ENCODE data around the gene SCGB3A1. TPM values are rescaled to one million over a fixed set of nuclear protein-coding genes. Genes with fewer than 3 reads are reported as not detected.

SCGB3A1 gene, protein sequence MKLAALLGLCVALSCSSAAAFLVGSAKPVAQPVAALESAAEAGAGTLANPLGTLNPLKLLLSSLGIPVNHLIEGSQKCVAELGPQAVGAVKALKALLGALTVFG
- not detected for polyA plus RNA-seq (2013, experiment 1 of 2)
- polyA plus RNA-seq (2013, experiment 2 of 2), result not detected

GRCh38 chr5:180591311-180591887, at the start of gene SCGB3A1:
SCGB3A1 (minus strand) TSS chr5:180591499; CDS start chr5:180591462, 37 bp downstream.
- Histone ChIP-seq H2BK5ac (ENCODE audit: low read length) (no peak within 1 kb of the TSS), H4K5ac (ENCODE audit: low read length) (no peak within 1 kb of the TSS), H3K27ac (ENCODE audit: low read depth, low read length) (no peak within 1 kb of the TSS), H3K79me1 (ENCODE audit: low read length) (no peaks in the 10 kb centered on the region), H3K4me2 (ENCODE audit: low read length) (peak within 1 kb of the TSS; percentile 42), H3K36me3 (ENCODE audit: control insufficient read depth, insufficient read depth, low read length) (no peaks in the 10 kb centered on the region), H3K4ac (ENCODE audit: low read depth, low read length) (no peak within 1 kb of the TSS), H3K27me3 (ENCODE audit: insufficient read depth, low read length, poor library complexity) (peaks cover 22% of the 10 kb centered on the region), H3K23ac (ENCODE audit: low read length) (no peak within 1 kb of the TSS), H3K18ac (ENCODE audit: low read length) (no peak within 1 kb of the TSS), H3K79me2 (ENCODE audit: control insufficient read depth, insufficient read depth, low read length) (no peaks in the 10 kb centered on the region), H4K8ac (ENCODE audit: low read depth, low read length) (no peak within 1 kb of the TSS), H2BK15ac (replicated peaks; ENCODE audit: low read depth) (no peak within 1 kb of the TSS), H3K56ac (ENCODE audit: low read length) (peak within 1 kb of the TSS; percentile 60), H3K4me3 (ENCODE audit: low read length) (no peak within 1 kb of the TSS), H2BK120ac (ENCODE audit: low read depth, low read length) (no peak within 1 kb of the TSS), H2AK5ac (ENCODE audit: low read length) (no peak within 1 kb of the TSS), H3K4me1 (ENCODE audit: control insufficient read depth, low read depth, low read length) (no peaks in the 10 kb centered on the region), H3K9ac (ENCODE audit: low read length) (peak within 1 kb of the TSS; percentile 27)
- no peak for DNase-seq
- no CpG with 5 or more reads among the region's 60 CpGs for WGBS (ENCODE audit: extremely low coverage, insufficient coverage, low lambda C conversion rate)

DNA sequence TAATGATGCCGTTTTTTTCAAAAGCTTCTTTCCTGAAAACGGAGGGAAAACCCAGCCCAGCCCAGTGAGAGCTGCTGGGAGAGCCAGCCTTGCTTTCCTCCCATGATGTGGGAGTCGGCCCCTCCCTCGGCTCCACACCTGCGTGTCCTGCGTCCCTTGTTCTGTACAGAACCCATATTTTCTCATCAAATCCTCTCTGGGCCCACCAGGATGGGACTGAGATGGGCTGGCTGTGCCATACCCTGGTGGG, 49.2 kb upstream of the SCGB3A1 start:
- no peaks in the 10 kb centered on the region for H3K27me3 ChIP-seq (ENCODE audit: insufficient read depth, low read length, poor library complexity)
- no peak overlapping the region for H2AK5ac ChIP-seq (ENCODE audit: low read length)
- no CpG with 5 or more reads among the region's 6 CpGs for WGBS (ENCODE audit: extremely low coverage, insufficient coverage, low lambda C conversion rate)
- no peak for DNase-seq
- no peak overlapping the region for H3K56ac ChIP-seq (ENCODE audit: low read length)
- H3K79me1 ChIP-seq (ENCODE audit: low read length), result no peaks in the 10 kb centered on the region
- H3K36me3 ChIP-seq (ENCODE audit: control insufficient read depth, insufficient read depth, low read length), result no peaks in the 10 kb centered on the region
- H2BK120ac ChIP-seq (ENCODE audit: low read depth, low read length), result no peak overlapping the region
- no peak overlapping the region for H3K4me2 ChIP-seq (ENCODE audit: low read length)
- H3K4me3 ChIP-seq (ENCODE audit: low read length), result no peak overlapping the region
- H3K23ac ChIP-seq (ENCODE audit: low read length), result no peak overlapping the region
- H3K18ac ChIP-seq (ENCODE audit: low read length), result no peak overlapping the region
- no peak overlapping the region for H2BK5ac ChIP-seq (ENCODE audit: low read length)
- H3K4ac ChIP-seq (ENCODE audit: low read depth, low read length), result no peak overlapping the region
- H3K4me1 ChIP-seq (ENCODE audit: control insufficient read depth, low read depth, low read length), result no peaks in the 10 kb centered on the region
- no peaks in the 10 kb centered on the region for H3K79me2 ChIP-seq (ENCODE audit: control insufficient read depth, insufficient read depth, low read length)
- no peak overlapping the region for H4K5ac ChIP-seq (ENCODE audit: low read length)
- no peak overlapping the region for H4K8ac ChIP-seq (ENCODE audit: low read depth, low read length)
- H3K9ac ChIP-seq (ENCODE audit: low read length), result no peak overlapping the region
- no peak overlapping the region for H2BK15ac ChIP-seq (replicated peaks; ENCODE audit: low read depth)
- H3K27ac ChIP-seq (ENCODE audit: low read depth, low read length), result no peak overlapping the region

- DNase-seq, result no peak
- no peak overlapping the region for H3K9ac ChIP-seq (ENCODE audit: low read length)
- no CpG with 5 or more reads among the region's 27 CpGs for WGBS (ENCODE audit: extremely low coverage, insufficient coverage, low lambda C conversion rate)
- no peak overlapping the region for H3K4me2 ChIP-seq (ENCODE audit: low read length)
- no peak overlapping the region for H3K56ac ChIP-seq (ENCODE audit: low read length)
- H3K23ac ChIP-seq (ENCODE audit: low read length), result no peak overlapping the region
- H3K27me3 ChIP-seq (ENCODE audit: insufficient read depth, low read length, poor library complexity), result no peaks in the 10 kb centered on the region
- no peaks in the 10 kb centered on the region for H3K79me1 ChIP-seq (ENCODE audit: low read length)
- H4K5ac ChIP-seq (ENCODE audit: low read length), result no peak overlapping the region
- H3K27ac ChIP-seq (ENCODE audit: low read depth, low read length), result no peak overlapping the region
- H3K36me3 ChIP-seq (ENCODE audit: control insufficient read depth, insufficient read depth, low read length), result no peaks in the 10 kb centered on the region
- H3K79me2 ChIP-seq (ENCODE audit: control insufficient read depth, insufficient read depth, low read length), result no peaks in the 10 kb centered on the region
- H3K4me3 ChIP-seq (ENCODE audit: low read length), result no peak overlapping the region
- no peak overlapping the region for H2BK120ac ChIP-seq (ENCODE audit: low read depth, low read length)
- H2BK15ac ChIP-seq (replicated peaks; ENCODE audit: low read depth), result no peak overlapping the region
- H2AK5ac ChIP-seq (ENCODE audit: low read length), result no peak overlapping the region
- H3K4me1 ChIP-seq (ENCODE audit: control insufficient read depth, low read depth, low read length), result no peaks in the 10 kb centered on the region
- H2BK5ac ChIP-seq (ENCODE audit: low read length), result no peak overlapping the region
- H3K18ac ChIP-seq (ENCODE audit: low read length), result no peak overlapping the region
- H3K4ac ChIP-seq (ENCODE audit: low read depth, low read length), result no peak overlapping the region
- H4K8ac ChIP-seq (ENCODE audit: low read depth, low read length), result no peak overlapping the region
These were observed 48.7 kb upstream of the SCGB3A1 start for GRCh38 chr5:180639741-180640610.

DNA sequence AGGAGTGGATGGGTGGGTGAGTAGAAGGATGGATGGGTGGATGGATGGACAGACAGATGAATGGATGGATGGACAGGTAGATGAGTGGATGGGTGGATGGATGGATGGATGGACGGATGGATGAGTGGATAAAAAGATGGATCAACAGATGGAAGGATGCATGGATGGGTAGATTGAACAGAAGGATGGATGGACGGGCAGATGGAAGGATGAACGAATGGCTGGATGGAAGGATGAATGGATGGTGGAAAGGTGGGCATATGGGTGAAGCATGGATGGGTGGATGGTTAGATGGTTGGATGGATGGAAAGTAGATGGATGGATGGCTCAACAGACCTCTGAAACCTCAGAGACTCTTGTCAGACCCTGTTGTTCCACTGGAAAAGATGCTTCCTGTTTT, 48.0 kb upstream of the SCGB3A1 start:
- no CpG with 5 or more reads among the region's 3 CpGs for WGBS (ENCODE audit: extremely low coverage, insufficient coverage, low lambda C conversion rate)
- H3K36me3 ChIP-seq (ENCODE audit: control insufficient read depth, insufficient read depth, low read length), result no peaks in the 10 kb centered on the region
- no peak overlapping the region for H3K4ac ChIP-seq (ENCODE audit: low read depth, low read length)

DNA sequence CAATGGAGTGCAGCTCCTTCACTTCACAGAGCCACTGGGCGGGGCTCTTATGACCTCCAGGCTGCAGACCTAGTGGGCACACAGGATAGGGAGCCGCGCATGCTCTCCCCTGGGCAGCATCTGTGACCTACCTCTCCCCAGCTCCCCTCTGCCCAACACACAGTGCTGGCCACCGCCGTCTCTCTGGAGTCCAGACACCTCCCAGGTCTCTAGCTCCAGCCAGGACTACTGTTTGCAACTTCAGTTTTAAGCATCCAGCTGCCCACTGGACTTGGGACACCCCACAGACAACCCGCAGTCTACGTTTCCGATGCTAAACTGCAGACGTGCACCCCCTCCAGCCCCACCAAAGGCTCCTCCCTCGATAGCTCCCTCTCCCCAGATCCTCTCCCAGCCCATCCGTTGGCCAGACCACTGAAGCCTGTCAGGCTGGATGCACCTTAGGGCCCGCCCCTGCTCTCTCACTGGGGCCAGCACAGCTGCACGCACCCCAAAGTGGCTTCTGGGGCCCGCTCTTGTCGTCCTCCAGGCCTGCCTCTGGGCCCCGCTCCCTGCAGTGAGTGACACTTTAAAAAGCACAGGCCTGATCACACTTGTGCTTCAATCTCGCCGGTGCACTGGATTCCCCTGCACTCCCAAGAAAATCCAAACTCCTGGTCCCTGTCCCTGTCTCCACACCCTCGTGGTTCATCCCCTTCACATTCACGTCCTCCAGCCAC, 46.8 kb upstream of the SCGB3A1 start:
- H3K23ac ChIP-seq (ENCODE audit: low read length), result no peak overlapping the region
- H3K79me1 ChIP-seq (ENCODE audit: low read length), result no peaks in the 10 kb centered on the region
- H2BK120ac ChIP-seq (ENCODE audit: low read depth, low read length), result no peak overlapping the region
- no peak overlapping the region for H3K56ac ChIP-seq (ENCODE audit: low read length)
- no peak overlapping the region for H2BK15ac ChIP-seq (replicated peaks; ENCODE audit: low read depth)
- no peak overlapping the region for H3K4me2 ChIP-seq (ENCODE audit: low read length)
- no peak overlapping the region for H2AK5ac ChIP-seq (ENCODE audit: low read length)
- no peak overlapping the region for H3K9ac ChIP-seq (ENCODE audit: low read length)
- WGBS (ENCODE audit: extremely low coverage, insufficient coverage, low lambda C conversion rate), result no CpG with 5 or more reads among the region's 20 CpGs
- no peak overlapping the region for H3K27ac ChIP-seq (ENCODE audit: low read depth, low read length)
- no peaks in the 10 kb centered on the region for H3K27me3 ChIP-seq (ENCODE audit: insufficient read depth, low read length, poor library complexity)
- DNase-seq, result no peak
- H3K4ac ChIP-seq (ENCODE audit: low read depth, low read length), result no peak overlapping the region
- no peaks in the 10 kb centered on the region for H3K79me2 ChIP-seq (ENCODE audit: control insufficient read depth, insufficient read depth, low read length)
- no peak overlapping the region for H4K5ac ChIP-seq (ENCODE audit: low read length)
- no peak overlapping the region for H3K18ac ChIP-seq (ENCODE audit: low read length)
- H3K4me1 ChIP-seq (ENCODE audit: control insufficient read depth, low read depth, low read length), result no peaks in the 10 kb centered on the region
- H3K4me3 ChIP-seq (ENCODE audit: low read length), result no peak overlapping the region
- H3K36me3 ChIP-seq (ENCODE audit: control insufficient read depth, insufficient read depth, low read length), result no peaks in the 10 kb centered on the region
- no peak overlapping the region for H4K8ac ChIP-seq (ENCODE audit: low read depth, low read length)
- no peak overlapping the region for H2BK5ac ChIP-seq (ENCODE audit: low read length)

More for the DNA sequence above, 48.0 kb upstream of the SCGB3A1 start:
- H4K5ac ChIP-seq (ENCODE audit: low read length), result no peak overlapping the region
- H2BK120ac ChIP-seq (ENCODE audit: low read depth, low read length), result no peak overlapping the region
- H2AK5ac ChIP-seq (ENCODE audit: low read length), result no peak overlapping the region
- no peak overlapping the region for H3K23ac ChIP-seq (ENCODE audit: low read length)
- no peaks in the 10 kb centered on the region for H3K27me3 ChIP-seq (ENCODE audit: insufficient read depth, low read length, poor library complexity)
- no peak overlapping the region for H3K9ac ChIP-seq (ENCODE audit: low read length)
- H2BK15ac ChIP-seq (replicated peaks; ENCODE audit: low read depth), result no peak overlapping the region
- H3K4me3 ChIP-seq (ENCODE audit: low read length), result no peak overlapping the region
- no peak overlapping the region for H2BK5ac ChIP-seq (ENCODE audit: low read length)
- no peak overlapping the region for H3K18ac ChIP-seq (ENCODE audit: low read length)
- H3K56ac ChIP-seq (ENCODE audit: low read length), result no peak overlapping the region
- H3K79me2 ChIP-seq (ENCODE audit: control insufficient read depth, insufficient read depth, low read length), result no peaks in the 10 kb centered on the region
- H3K79me1 ChIP-seq (ENCODE audit: low read length), result no peaks in the 10 kb centered on the region
- no peak overlapping the region for H4K8ac ChIP-seq (ENCODE audit: low read depth, low read length)
- no peak for DNase-seq
- H3K27ac ChIP-seq (ENCODE audit: low read depth, low read length), result no peak overlapping the region
- H3K4me1 ChIP-seq (ENCODE audit: control insufficient read depth, low read depth, low read length), result no peaks in the 10 kb centered on the region
- no peak overlapping the region for H3K4me2 ChIP-seq (ENCODE audit: low read length)

Data from mesendoderm (in vitro differentiated cells).